Limb (tissue), 2 donors: Measurements from ENCODE around the gene MAP3K20.
"Not testable (repeated sequence)": the region's sequence is repeated elsewhere in the genome, so short reads cannot be mapped to it uniquely, and the experiment has no call there.

Experiments
- DNase-seq, 2 donors: peaks; one replicate each; pipeline ENCODE4 v3.0.0-alpha.2; 2016; ENCODE audit errors: extremely low spot score in 2 of 2

Gene MAP3K20

DNA sequence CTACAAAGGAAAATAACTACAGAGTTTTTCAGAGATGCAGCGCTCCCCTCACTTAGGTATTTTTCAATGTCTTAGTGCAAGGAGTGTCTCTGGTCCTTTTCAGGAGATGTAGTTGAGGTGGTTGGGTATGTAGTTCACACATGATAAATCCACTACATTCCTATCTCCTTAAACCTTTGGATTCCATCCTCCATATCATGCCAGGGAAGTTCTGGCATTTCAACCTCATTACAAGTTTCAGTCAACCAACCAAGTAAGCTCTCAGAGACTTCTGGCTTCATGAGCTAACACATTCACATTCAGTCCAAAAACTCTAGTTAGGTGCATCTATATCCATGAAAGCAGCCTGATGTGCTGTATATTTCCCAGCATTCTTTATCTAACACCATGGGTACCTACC lies 47.3 kb downstream of the MAP3K20 start:
- no peak for DNase-seq

- DNase-seq = no peak
Observed at GRCh38 chr2:173124441-173124840, 48.8 kb downstream of the MAP3K20 start.

DNA sequence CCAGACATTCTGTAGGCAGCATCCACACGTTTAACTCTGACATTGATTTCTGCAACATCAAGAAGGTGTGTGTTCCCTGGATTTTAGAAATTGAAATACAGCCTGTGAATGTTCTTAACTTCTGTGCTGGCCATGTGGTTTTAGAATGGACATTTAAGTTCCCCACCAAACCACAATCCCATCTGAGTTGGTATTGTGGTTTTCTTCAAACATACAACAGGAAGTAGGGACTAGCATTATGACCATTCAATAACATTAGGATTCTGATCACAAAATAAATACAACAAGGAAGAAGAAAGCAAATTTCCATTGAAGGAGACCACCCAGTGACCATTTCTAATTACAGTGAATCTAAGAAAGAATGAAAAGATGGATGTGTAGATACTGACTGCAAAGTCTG lies 51.2 kb downstream of the MAP3K20 start:
- no peak for DNase-seq

DNA sequence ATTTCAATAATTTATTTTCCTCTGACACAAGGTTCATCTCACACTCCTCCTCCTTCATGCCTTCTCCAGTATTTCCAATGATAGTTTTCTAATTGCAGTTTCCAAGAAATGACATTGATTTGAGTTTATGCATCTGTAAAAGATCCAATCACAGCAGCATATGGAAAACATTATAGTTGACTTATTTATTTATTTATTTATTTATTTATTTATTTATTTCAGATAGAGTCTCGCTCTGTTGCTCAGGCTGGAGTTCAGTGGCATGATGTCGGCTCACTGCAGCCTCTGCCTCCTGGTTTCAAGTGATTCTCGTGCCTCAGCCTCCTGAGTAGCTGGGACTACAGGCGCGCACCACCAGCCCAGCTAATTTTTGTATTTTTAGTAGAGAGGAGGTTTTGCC lies 52.5 kb downstream of the MAP3K20 start:
- DNase-seq = not testable (repeated sequence)

- no peak for DNase-seq
Observed at GRCh38 chr2:173130496-173131465, 55.1 kb downstream of the MAP3K20 start.

DNA sequence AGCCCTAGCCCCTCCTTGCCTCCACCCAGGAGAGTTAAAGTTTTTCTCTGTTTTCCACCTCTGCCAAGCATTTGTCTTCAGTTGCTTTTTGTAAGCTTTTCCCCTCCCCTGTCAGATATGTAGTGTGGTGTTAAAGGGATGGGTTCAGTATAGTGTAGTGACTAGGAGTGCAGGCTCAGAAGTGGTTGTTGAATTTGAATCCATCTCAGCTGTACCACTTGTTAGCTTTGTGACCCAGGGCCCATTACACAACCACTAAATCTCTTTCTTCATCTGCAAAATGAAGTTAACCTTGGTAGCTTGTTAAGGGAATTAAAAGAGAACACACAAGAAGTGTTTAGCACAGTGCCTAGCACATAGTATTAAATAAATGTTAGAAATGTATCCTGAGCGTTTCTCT lies 56.9 kb downstream of the MAP3K20 start:
- no peak for DNase-seq

- no peak for DNase-seq
Observed at GRCh38 chr2:173134703-173135102, 59.1 kb downstream of the MAP3K20 start.

GRCh38 chr2:173136067-173136466 lies 60.4 kb downstream of the MAP3K20 start:
- DNase-seq = no peak

GRCh38 chr2:173136599-173136998 lies 61.0 kb downstream of the MAP3K20 start:
- DNase-seq = no peak

- no peak for DNase-seq
Observed at GRCh38 chr2:173137610-173138009, 62.0 kb downstream of the MAP3K20 start.

DNA sequence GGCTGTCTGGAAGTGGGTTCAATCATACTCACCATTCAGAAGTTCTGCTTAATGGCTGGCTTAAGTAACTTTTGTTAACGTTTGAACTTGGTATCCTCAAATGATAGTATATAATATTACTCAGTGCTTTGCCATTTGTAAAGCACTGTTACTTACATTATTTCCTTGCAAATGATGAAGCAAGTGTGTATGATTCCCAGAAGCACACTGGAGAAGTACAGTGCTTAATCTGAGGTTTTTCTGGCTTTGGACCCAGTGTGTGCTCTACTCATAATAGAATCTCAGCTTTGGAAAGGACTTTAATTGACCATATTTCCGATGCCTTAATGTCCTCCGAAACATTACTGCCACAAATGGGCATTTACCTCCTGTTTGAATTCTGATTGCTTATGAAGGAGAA lies 63.3 kb downstream of the MAP3K20 start:
- DNase-seq = no peak

DNA sequence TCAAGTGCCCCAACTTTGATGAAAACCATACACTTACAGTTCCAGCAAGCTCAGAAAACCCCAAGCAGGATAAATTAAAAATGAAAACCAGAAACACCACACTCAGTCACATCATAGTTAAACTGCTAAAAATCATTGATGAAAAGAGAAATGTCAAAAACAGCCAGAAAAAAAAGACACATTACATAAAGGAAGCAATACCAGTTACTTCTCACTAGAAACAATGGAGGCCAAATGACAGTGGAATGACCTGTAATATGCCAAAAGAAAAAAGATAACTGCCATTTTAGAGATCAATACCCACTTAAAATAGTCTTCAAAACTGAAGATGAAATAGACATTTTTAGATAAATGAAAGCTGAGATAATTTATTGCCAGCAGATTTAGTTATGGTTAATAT lies 66.0 kb downstream of the MAP3K20 start:
- no peak for DNase-seq

DNA sequence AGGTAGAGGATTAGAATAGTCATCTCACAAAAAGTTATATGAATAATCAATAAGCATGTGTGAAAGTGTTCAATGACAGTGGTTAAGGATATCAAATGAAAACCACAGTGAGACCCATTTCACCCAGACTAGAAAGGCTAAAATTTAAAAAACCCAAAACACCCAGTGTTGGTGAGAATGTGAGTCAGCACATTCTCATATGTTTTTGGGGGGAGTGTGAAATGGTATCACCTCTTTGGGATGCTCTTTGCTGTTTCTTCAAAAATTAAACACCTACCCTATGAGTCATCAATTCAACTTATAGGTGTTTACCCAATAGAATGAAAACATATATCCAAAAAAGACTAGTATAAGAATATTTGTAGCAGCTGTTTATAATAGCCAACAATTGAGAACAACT lies 69.8 kb downstream of the MAP3K20 start:
- no peak for DNase-seq

GRCh38 chr2:173146590-173146989 lies 70.9 kb downstream of the MAP3K20 start:
- no peak for DNase-seq

DNA sequence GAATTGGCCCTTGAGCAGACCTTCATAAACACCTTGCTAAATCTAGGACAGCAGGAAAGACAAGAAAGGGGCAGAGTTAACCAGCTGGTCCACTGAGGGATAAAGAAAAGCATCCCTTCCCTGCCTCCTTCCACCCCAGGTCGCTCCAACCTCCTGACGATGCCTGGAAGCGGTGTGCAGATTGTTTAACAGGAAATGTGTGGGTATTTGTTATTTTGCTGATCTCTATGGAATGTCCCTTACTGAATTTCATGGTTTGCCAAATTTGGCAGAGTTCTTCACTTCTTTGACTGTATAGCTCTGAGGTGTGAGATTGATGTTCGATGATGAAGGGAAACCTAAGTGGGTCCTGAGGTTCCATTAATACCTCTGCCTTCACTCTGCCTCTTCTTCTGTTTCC lies 72.9 kb downstream of the MAP3K20 start:
- DNase-seq = no peak

DNA sequence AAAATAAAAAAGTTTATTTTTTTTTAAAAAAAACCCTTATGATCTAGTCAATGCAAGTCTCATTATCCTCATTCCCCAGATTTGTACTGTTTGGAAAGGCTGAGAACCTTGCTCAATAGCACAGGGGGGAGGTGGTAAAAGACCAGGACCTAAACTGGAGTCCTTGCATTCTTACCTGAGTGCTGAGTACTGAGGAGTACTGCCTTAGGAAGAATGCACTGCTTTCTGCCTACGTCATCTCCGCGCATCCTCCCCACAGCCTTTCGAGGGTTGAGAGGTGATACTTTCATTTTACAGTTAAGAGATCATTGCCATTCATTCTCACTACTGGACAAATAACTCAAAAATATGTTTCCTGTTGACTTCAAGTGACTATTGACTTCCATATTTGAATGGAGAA lies 73.8 kb downstream of the MAP3K20 start:
- DNase-seq = no peak

DNA sequence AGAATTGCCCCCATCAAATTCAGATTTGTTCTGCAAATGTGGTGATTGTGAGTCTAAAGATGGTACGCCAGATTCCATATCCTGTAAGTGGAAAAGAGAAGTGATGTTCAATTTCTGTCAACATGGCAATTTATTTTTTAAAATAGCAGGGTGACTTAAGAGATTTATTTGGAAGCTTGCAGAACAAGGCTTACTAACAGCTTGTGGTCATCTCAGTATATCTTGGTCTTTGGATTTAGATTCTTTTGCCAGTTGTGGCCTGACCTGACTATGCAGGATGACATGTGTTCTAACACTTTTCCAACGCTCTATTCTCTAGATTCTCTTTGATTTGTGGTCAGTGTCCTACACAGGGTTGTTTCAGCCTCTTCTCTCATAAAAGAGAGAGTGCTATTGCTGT lies 74.4 kb downstream of the MAP3K20 start:
- DNase-seq = no peak

DNA sequence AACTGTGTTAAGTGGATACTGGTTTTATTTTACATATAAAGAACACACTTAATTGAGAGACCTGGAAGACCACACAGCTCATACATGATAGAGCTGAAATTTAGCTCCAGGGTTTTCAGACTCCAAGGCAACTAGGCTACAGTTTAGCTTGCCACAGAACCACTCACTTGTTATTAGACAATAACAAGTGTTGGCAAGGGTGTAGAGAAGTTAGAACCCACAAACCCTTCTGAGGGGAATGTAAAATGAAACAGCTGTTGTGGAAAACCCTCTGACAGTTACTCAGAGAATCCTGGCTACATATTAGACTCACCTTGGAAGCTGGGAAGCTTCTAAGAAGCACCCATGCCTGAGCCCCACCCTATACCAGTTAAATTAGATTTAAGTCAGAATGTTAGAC lies 75.3 kb downstream of the MAP3K20 start:
- DNase-seq = no peak

DNA sequence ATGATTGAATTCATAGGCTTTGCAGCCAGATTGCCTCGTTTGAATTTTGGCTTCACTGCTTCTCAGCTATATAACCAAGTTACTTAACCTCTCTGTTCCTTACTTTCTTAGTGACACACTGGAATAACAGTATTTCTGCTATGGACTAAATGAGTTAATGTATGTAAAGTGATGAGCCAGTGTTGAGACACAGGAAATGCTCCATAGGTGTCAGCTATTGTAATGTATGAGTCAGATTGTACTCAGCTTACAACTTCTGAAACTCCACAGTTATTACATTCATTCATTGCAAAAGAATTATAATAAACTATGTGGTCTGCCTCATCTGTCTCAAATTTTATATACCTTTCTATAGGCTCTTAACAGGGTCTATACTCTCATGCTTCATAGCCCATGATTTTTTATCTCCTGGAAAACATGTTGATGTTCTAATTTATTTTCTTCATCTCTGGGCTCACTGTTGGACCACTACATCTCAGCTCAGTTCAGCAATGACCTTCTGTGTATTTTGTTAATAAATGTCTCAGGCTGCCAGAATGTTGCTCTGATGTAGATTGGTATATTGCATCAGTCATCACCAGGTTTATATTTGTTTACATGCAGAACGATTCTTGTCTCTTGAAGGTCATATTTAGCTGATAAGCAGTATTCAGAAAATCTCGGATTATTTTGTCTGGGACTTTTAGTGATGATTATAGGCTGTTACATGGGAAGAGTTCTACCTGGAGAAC lies 76.2 kb downstream of the MAP3K20 start:
- DNase-seq = no peak

GRCh38 chr2:173153301-173153885 lies 77.7 kb downstream of the MAP3K20 start:
- no peak for DNase-seq

- DNase-seq = no peak
Observed at GRCh38 chr2:173157676-173158293, 82.1 kb downstream of the MAP3K20 start.
